OCI-LY7 (cell line): ENCODE results near the gene ZDHHC8. TPM values are rescaled to one million over a fixed set of nuclear protein-coding genes. Genes with fewer than 3 reads are reported as not detected.

Experiments
- BruUV-seq: library from RNA; stranded (reverse); fragments of 400-500 nt; replicated peaks from 2 replicates; lab custom pipeline; 2021; lab: Mats Ljungman, UMichigan
- CTCF ChIA-PET: fragments of 300-600 bp; sonication (Branson Sonifier 250); formaldehyde crosslinking; loops from one replicate; lab custom pipeline; 2022; ENCODE audit warnings: antibody characterized with exemption; ENCODE audit not compliant: unreplicated experiment; lab: Charles Lee
- POLR2A ChIA-PET: fragments of 300-600 bp; sonication (Branson Sonifier 250); formaldehyde crosslinking; loops from one replicate; lab custom pipeline; 2022; ENCODE audit warnings: antibody characterized with exemption; lab: Charles Lee
- DNase-seq: peaks from one replicate; pipeline ENCODE4 v3.0.0-alpha.2; 2015; ENCODE audit warnings: low spot score
- H2AFZ ChIP-seq: fragments of 200-600 bp; sonication (generic), shearing (Covaris generic); 2 replicates; pipeline ENCODE4 v1.6.1; 2014; ENCODE audit warnings: mild to moderate bottlenecking, antibody characterized with exemption, low read length, moderate library complexity
- H3K27ac ChIP-seq: fragments of 200-600 bp; sonication (generic); 2 replicates; pipeline ENCODE4 v1.5.1; 2014; ENCODE audit warnings: mixed run types, low read depth, mild to moderate bottlenecking, moderate library complexity, low read length, inconsistent platforms; ENCODE audit not compliant: poor library complexity, severe bottlenecking
- H3K36me3 ChIP-seq: fragments of 200-600 bp; sonication (generic); 2 replicates; pipeline ENCODE4 v1.6.1; 2014; ENCODE audit warnings: mild to moderate bottlenecking, antibody characterized with exemption, low read length, moderate library complexity, mixed read lengths; ENCODE audit not compliant: insufficient read depth
- H3K4me1 ChIP-seq: fragments of 200-600 bp; sonication (generic); 2 replicates; pipeline ENCODE4 v1.5.1; 2014; ENCODE audit warnings: mild to moderate bottlenecking, low read length; ENCODE audit not compliant: insufficient read depth, poor library complexity, severe bottlenecking
- H3K4me2 ChIP-seq: fragments of 200-600 bp; sonication (generic); 2 replicates; pipeline ENCODE4 v1.6.1; 2014; ENCODE audit warnings: mild to moderate bottlenecking, low read length
- H3K4me3 ChIP-seq: fragments of 200-600 bp; sonication (generic); 2 replicates; pipeline ENCODE4 v1.5.1; 2014; ENCODE audit warnings: mild to moderate bottlenecking, low read depth, low read length; ENCODE audit not compliant: poor library complexity, severe bottlenecking
- H3K79me2 ChIP-seq: fragments of 200-600 bp; sonication (generic); 2 replicates; pipeline ENCODE4 v1.6.1; 2016; ENCODE audit warnings: low read depth, mild to moderate bottlenecking, low read length, moderate library complexity, mixed read lengths; ENCODE audit not compliant: insufficient read depth
- H3K9me2 ChIP-seq: fragments of 200-600 bp; sonication (generic); 2 replicates; pipeline ENCODE4 v1.6.1; 2016; ENCODE audit warnings: mild to moderate bottlenecking, low read length, mixed read lengths; ENCODE audit not compliant: insufficient read depth
- H3K9me3 ChIP-seq: fragments of 200-600 bp; sonication (generic); 2 replicates; pipeline ENCODE4 v1.6.1; 2014; ENCODE audit warnings: mild to moderate bottlenecking, mixed run types, low read length, mixed read lengths
- H4K20me1 ChIP-seq: fragments of 200-600 bp; sonication (generic); 2 replicates; pipeline ENCODE4 v1.6.1; 2014; ENCODE audit warnings: mild to moderate bottlenecking, antibody characterized with exemption, low read length, moderate library complexity, mixed read lengths; ENCODE audit not compliant: insufficient read depth
- EZH2phosphoT487 ChIP-seq: fragments of 200-600 bp; sonication (generic); IDR thresholded peaks from 2 replicates; pipeline ENCODE4 v1.6.1; 2018; ENCODE audit warnings: low read depth, borderline replicate concordance, mild to moderate bottlenecking, mixed run types, antibody characterized with exemption, low read length, moderate library complexity, mixed read lengths
- intact Hi-C: fragments of 100-400 bp; cut with micrococcal nuclease; formaldehyde crosslinking; loops from one replicate; pipeline ENCODE4 v1.10.0; 2022; ENCODE audit not compliant: unreplicated experiment
- total RNA-seq, 2 experiments: library from RNA; depleted of rRNA in 1 of 2; stranded (reverse); fragments of >200 nt in 1 of 2; shearing (Covaris generic) in 1 of 2; gene quantifications; 2 replicates each; pipeline ENCODE4 v1.2.3, GENCODE V29; 2014 to 2022
- TF ChIP-seq, protein P1 (sequence below): fragments of 200-600 bp; sonication (generic); conservative IDR thresholded peaks from 2 replicates; pipeline ENCODE4 v1.5.1; 2014; ENCODE audit warnings: mild to moderate bottlenecking, antibody characterized with exemption, low read length, moderate library complexity, mixed read lengths

Gene ZDHHC8
- total RNA-seq, 2 experiments from 2014 or later = 2.3 to 16.7 TPM

DNA sequence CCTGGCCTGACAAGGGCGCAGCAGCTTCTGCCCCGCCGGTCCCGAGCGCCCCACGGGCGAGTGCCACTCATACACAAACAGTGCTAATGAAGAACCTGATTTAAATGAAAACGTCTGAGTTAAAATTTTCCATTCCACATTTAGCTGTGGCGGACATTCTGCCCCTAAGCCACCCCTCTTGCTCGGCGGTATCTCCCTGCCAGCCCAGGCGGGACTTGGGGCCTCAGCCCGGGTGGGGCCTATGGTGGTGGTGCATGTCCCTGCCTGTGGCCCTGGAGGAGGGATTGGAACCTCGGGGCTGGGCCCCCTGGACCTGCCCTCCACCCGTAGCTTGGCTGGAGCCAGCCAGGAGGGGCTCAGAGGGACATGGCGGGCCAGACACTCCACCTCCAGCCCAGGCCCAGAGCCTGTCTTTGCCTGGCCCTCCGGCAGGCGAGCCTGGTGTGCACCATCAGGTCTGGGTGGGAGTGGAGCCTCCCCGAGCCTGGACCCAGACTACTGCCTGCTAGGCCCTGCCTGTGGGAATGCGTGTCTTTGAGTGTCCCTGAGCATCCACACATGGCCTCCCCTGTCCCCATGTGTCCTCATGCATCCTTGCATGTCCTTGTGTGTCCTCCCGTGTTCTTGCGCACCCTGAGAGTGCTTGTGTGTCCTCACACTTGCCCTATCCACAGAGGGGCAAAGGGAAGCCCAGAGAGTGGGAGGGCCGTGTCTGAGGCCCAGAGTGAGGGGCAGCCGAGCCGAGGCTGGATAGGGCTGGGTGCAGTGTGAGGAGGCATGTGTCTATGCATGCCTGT, 4.4 kb downstream of the ZDHHC8 start:
- peaks cover 12% of the 10 kb centered on the region for H3K4me1 ChIP-seq
- no peaks in the 10 kb centered on the region for H3K79me2 ChIP-seq
- intact Hi-C loops = no loop called here
- H3K4me2 ChIP-seq = peak overlapping the region; percentile 28; the same call in 1 of the 2 replicates
- CTCF ChIA-PET = no interaction called here
- no peaks in the 10 kb centered on the region for H3K9me2 ChIP-seq
- no peak overlapping the region for H3K27ac ChIP-seq
- BruUV-seq = no TSS peak
- TF ChIP-seq, protein P1, sequence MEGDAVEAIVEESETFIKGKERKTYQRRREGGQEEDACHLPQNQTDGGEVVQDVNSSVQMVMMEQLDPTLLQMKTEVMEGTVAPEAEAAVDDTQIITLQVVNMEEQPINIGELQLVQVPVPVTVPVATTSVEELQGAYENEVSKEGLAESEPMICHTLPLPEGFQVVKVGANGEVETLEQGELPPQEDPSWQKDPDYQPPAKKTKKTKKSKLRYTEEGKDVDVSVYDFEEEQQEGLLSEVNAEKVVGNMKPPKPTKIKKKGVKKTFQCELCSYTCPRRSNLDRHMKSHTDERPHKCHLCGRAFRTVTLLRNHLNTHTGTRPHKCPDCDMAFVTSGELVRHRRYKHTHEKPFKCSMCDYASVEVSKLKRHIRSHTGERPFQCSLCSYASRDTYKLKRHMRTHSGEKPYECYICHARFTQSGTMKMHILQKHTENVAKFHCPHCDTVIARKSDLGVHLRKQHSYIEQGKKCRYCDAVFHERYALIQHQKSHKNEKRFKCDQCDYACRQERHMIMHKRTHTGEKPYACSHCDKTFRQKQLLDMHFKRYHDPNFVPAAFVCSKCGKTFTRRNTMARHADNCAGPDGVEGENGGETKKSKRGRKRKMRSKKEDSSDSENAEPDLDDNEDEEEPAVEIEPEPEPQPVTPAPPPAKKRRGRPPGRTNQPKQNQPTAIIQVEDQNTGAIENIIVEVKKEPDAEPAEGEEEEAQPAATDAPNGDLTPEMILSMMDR = no peak
- TF ChIP-seq EZH2phosphoT487 = no peak
- no peaks in the 10 kb centered on the region for H3K9me3 ChIP-seq
- no peak overlapping the region for H3K4me3 ChIP-seq
- POLR2A ChIA-PET = no interaction called here
- H4K20me1 ChIP-seq = no peaks in the 10 kb centered on the region
- H3K36me3 ChIP-seq = no peaks in the 10 kb centered on the region
- H2AFZ ChIP-seq = peak overlapping the region; percentile 16; the same call in 1 of the 2 replicates
- DNase-seq = peak; percentile 30

DNA sequence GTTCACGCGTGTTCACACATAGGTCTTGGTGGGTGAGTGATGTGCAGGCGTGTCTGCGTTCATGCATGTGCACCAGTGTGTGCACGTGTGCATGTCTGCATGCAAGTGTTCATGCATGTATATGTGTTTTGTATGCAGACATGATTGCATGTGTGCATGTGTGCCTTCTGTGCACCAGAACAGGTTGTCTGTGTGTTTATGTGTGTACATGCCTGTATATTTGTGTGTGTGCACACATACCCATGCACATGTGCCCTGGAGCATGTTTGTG, 4.9 kb downstream of the ZDHHC8 start:
- intact Hi-C loops = no loop called here
- CTCF ChIA-PET = no interaction called here
- no peak for DNase-seq
- Histone ChIP-seq H3K27ac (no peak overlapping the region), H3K9me2 (no peaks in the 10 kb centered on the region), H3K36me3 (no peaks in the 10 kb centered on the region), H3K9me3 (no peaks in the 10 kb centered on the region), H4K20me1 (no peaks in the 10 kb centered on the region), H3K79me2 (no peaks in the 10 kb centered on the region), H3K4me1 (peaks cover 12% of the 10 kb centered on the region), H2AFZ (no peak overlapping the region), H3K4me3 (no peak overlapping the region), H3K4me2 (no peak overlapping the region)
- no TSS peak for BruUV-seq
- TF ChIP-seq, protein P1 = no peak
- TF ChIP-seq EZH2phosphoT487 = no peak
- POLR2A ChIA-PET = no interaction called here

DNA sequence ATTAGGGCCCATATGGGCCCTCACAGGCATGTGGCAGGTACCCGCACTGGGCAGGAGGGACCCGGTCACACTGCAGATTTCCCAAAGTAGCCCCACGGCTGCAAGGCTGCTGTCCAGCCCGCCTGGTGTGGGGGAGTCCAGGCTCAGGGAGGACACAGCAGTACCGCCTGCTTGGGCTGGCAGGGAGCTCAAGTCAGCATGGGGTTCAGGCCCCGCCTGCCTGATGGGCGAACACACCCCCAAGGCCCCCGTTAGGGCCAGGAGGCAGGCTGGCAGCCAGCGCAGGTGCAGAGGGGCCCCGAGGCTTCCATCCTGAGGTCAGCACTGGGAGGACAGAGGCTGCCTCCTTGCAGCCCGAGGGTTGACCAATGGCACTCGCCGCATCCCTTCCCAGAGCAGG, 5.5 kb downstream of the ZDHHC8 start:
- H3K4me2 ChIP-seq = no peak overlapping the region
- DNase-seq = no peak
- no peaks in the 10 kb centered on the region for H3K9me3 ChIP-seq
- no peak overlapping the region for H2AFZ ChIP-seq
- H3K36me3 ChIP-seq = no peaks in the 10 kb centered on the region
- H3K4me3 ChIP-seq = no peak overlapping the region
- no peak for TF ChIP-seq EZH2phosphoT487
- TF ChIP-seq, protein P1 = no peak
- no TSS peak for BruUV-seq
- H3K9me2 ChIP-seq = no peaks in the 10 kb centered on the region
- peaks cover 12% of the 10 kb centered on the region for H3K4me1 ChIP-seq
- intact Hi-C loops = no loop called here
- H4K20me1 ChIP-seq = no peaks in the 10 kb centered on the region
- POLR2A ChIA-PET = no interaction called here
- H3K79me2 ChIP-seq = no peaks in the 10 kb centered on the region
- H3K27ac ChIP-seq = no peak overlapping the region
- CTCF ChIA-PET = no interaction called here
